Globus pallidus (tissue), 1 donor: ENCODE data around the gene ALPK3.

ENCODE experiments used
- DNase-seq: peaks from one replicate; pipeline ENCODE4 v3.0.0-alpha.2; 2015; ENCODE audit warnings: low spot score

Gene ALPK3

GRCh38 chr15:84922530-84922929 lies 105.4 kb downstream of the ALPK3 start:
- DNase-seq, result no peak
